GM18907 (cell line): ENCODE measurements around the gene SORL1.
A peak's percentile ranks its signal among the peaks of the same experiment; 100 is the strongest.

ENCODE experiments used
- ATAC-seq: cut with Tn5 transposase; IDR thresholded peaks from one replicate; pipeline ENCODE4 v1.9.1; 2021; ENCODE audit warnings: mild to moderate bottlenecking, moderate library complexity; ENCODE audit not compliant: unreplicated experiment

SORL1 gene

DNA sequence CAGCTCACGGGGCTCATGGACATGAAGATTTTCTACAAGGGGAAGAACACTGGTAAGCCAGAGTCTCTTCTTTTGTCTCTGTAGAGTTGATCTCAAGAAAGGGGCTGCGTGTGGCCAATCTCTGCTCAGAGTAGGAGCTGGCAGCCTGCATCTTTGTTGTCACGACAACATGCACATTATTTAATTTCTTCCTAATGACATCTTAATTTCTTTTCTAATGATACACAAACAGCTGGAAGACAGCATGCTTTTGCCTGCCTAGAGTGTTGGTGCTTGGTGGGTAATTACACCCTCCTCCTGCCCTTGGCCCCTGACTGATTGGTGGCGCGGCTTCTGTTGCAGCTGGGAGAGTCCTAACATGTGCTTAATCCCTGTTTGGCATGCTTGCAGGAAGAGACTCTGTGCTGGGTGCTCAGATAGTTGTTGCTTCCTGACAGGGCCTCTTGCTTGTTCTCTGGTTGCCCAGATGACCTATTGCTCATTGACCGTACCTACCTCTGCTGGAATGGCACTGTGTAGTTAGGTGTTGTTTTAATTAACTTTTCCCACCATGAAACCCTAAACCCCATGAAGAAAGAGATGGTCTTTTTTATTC lies 107.6 kb downstream of the SORL1 start:
- no peak for ATAC-seq

DNA sequence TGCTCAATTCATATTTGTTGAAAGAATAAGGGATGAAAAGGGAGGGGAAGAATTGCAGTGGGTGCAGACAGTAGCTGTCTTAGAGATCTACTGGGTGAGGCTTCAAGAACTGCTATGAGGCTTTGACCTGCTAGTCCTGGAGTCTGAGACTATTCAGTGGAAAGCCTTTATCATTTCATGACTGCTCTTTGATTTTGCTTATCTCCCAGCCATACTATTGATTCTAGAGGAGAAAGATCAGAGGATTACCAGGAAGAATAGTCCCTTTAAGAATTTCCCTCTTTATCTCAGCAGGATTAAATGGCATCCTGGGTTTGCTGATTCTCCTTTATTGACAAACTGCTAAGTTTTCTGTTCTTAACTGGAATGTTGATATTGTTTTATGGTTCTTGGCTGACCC lies 108.1 kb downstream of the SORL1 start:
- ATAC-seq: no peak

DNA sequence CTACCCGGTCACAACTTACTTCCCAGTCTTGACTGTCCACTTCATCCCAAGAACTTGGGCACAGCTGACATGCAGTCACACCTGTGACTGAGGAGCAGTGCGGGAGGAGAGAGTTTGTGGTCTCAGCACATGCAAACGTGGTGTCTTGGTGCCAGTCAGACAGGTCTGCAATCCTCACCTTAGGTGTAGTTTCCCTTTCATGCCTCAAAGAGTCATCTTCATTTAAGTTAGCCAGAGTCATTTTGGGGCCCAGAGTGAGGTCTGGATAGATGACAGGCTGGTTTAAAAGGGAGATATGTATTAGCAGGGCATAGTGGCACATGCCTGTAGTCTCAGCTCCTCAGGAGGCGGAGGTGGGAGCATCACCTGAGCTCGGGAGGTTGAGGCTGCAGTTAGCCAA lies 109.1 kb downstream of the SORL1 start:
- no peak for ATAC-seq

GRCh38 chr11:121561716-121562115 lies 109.6 kb downstream of the SORL1 start:
- no peak for ATAC-seq

GRCh38 chr11:121563003-121563402 lies 110.9 kb downstream of the SORL1 start:
- ATAC-seq: no peak

DNA sequence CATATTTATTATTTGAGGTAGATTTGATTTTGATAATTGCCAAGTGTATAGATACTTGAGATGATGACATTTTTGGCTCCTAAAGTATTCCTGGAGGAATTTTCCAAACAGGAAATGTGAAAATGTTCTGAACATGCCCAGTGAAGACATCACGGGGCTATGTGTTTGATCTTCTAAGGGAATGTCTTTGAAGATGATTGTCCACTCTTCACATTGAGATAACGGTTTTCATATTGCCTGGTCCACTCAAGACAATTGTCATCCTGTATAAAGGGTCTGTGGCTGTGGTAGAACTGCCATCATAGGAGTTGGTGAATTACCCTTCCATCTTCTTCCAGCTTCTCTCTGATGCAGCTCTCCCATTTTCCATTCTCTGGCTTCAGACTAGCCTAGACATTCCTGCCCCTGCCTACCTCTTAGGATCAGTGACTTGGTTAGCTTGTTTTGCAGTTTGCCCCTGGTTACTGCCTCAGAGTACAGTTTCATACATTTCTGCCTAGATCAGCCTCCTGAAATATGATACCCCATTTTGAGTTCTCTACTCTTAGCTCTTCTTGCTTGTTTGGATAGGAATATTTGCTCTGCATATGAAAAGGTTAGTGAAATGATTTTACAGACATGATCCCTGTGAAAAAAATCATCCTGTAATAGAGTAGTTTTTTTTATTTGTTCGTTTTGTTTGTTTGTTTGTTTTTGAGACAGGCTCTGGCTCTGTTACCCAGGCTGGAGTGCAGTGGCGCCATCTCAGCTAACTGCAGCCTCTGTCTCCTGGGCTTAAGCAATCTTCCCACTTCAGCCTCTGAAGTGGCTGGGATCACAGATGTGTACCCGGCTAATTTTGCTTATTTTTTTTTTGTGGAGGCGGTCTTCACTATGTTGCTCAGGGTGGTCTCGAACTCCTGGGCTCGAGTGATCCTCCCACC lies 112.0 kb downstream of the SORL1 start:
- no peak for ATAC-seq

- ATAC-seq: no peak
Observed at GRCh38 chr11:121564948-121565684, 113.0 kb downstream of the SORL1 start.

DNA sequence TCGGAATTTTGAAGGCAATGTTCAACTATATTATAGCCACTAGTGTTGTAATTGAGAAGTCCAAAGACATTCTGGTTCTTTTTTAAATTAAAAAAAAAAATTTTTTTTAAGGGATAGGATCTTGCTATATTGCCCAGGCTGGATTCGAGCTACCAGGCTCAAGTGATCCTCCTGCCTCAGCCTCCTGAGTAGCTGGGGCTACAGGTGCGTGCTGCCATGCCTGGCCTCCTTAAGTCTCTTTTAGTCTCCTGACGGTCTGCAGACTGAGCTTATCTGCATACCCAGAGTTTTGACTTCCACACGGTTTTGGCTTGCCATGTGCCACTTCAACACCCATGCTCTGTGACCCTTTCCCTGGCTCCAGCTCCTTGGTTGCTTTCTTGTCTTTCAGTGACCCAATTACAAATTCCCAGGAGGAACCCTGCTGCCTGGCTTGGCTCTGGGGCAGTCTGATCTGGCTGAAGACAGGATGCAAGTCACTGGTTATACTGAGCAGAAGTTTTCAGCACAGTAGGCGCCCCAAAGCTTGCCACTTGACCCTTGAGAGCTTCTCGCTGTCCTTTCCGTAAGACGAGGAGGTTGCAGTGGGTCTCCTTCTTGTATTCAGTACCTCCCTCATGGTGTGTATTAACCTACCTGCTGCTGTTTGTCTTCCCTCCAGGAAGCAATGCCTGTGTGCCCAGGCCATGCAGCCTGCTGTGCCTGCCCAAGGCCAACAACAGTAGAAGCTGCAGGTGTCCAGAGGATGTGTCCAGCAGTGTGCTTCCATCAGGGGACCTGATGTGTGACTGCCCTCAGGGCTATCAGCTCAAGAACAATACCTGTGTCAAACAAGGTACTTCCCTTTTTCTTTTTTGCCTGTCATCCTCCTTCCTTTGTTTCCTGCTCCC lies 114.4 kb downstream of the SORL1 start:
- ATAC-seq: no peak

- ATAC-seq: no peak
Observed at GRCh38 chr11:121567995-121568394, 115.9 kb downstream of the SORL1 start.

- ATAC-seq: peak; percentile 97
Observed at GRCh38 chr11:121569332-121570299, 117.5 kb downstream of the SORL1 start.

GRCh38 chr11:121570453-121570852 lies 118.3 kb downstream of the SORL1 start:
- no peak for ATAC-seq

- no peak for ATAC-seq
Observed at GRCh38 chr11:121571506-121571905, 119.4 kb downstream of the SORL1 start.

GRCh38 chr11:121572571-121573059 lies 120.5 kb downstream of the SORL1 start:
- no peak for ATAC-seq

GRCh38 chr11:121574801-121575200 lies 122.7 kb downstream of the SORL1 start:
- no peak for ATAC-seq

GRCh38 chr11:121575250-121575962 lies 123.3 kb downstream of the SORL1 start:
- ATAC-seq: peak; percentile 58

DNA sequence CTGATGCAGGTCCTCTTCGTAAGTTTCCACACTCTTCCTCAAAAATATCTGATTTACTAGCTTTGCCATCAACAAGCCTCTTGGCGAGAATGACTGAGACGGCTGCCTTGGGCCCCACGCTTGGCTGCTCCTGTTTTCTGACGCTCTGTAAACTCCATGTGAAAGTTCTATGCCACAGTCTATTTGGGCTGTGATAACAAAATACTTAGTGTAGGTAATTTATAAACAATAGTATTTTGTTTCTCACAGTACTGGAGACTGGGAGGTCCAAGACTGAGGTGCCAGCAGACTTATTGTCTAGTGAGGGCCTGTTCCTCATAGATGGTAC lies 123.8 kb downstream of the SORL1 start:
- ATAC-seq: peak; percentile 34

GRCh38 chr11:121576531-121576930 lies 124.4 kb downstream of the SORL1 start:
- ATAC-seq: no peak

GRCh38 chr11:121577106-121577848 lies 125.2 kb downstream of the SORL1 start:
- no peak for ATAC-seq
